ENCODE measurements around the gene ERFE.

Gene ERFE

DNA sequence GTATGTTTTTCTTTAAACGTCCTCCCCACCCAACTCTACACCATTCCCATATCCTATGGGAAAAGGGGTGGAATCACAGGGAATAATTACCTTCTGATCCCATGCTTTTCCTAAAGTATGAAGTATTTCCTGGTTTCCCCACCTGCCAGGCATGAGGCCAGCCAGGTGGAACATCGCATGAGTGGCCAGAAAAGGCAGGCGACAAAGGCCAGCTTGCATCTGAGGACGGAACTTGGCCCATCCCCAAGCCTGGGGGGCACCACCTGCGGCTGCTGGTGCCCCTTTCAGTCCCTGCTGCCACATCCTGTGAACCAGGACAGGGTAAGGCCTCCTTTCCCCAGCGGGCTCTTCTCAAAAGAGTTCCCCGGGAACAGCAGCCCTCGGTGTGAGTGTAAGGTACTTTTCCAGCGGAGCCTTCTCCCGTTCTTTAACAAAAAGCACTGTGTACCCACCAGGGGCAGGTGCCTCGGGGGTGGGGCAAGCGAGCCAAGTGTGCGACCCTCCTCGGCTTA, 1.2 kb upstream of the ERFE start:
- DNase-seq = no peak

DNA sequence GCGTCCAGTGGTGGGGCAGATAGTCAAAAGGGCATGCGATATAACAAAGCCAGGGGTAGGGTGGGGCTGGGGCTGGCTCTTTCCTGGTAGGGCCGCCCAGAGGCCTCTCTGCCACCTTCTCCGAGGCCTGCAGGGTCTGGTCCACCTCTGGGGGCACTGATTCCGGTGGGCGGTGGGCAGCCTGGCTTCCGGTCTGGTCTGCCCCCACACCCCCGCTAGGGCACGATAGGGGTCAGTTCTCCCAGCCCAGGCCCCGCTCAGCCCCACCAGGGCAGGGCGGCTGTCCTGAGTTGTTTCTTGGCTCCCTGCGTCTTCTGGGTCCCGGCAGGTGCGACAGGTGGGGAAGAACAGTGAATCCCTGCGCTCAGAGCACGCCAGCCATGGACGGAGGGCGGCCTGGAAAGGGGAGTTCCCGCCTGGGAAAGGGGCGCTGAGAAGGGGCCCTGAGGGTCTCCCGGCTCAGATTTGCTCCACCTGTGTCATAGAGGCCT, 707 bp upstream of the ERFE start:
- DNase-seq = no peak

GRCh38 chr2:238159071-238159539, 335 bp downstream of the ERFE start:
- DNase-seq = no peak

DNA sequence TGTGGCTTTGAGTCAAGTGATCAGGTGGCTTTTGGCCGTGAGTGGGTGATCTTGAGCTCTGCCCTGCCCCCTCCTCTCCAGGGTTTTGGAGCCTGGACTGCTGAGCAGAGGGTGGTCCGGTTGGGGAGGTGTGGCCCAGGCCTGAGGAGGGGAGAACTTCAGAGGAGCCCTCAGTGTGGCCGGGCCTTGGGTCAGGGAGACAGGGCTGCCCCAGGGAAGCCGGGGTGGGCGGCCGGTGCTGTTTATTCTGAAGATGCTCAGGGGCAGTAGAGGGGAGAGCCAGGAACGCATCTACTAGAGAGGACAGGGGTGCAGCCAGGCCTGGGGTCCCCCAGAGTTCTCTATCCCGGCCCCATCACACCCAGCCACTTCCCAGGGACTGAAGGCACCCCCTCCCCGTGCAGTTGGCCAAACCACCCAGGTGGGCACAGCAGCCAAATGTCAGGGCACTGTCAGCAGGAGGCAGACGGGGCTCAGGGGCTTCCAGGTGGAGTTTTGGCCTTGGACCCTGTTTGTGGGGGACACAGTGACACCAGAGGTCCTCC, 963 bp downstream of the ERFE start:
- no peak for DNase-seq

DNA sequence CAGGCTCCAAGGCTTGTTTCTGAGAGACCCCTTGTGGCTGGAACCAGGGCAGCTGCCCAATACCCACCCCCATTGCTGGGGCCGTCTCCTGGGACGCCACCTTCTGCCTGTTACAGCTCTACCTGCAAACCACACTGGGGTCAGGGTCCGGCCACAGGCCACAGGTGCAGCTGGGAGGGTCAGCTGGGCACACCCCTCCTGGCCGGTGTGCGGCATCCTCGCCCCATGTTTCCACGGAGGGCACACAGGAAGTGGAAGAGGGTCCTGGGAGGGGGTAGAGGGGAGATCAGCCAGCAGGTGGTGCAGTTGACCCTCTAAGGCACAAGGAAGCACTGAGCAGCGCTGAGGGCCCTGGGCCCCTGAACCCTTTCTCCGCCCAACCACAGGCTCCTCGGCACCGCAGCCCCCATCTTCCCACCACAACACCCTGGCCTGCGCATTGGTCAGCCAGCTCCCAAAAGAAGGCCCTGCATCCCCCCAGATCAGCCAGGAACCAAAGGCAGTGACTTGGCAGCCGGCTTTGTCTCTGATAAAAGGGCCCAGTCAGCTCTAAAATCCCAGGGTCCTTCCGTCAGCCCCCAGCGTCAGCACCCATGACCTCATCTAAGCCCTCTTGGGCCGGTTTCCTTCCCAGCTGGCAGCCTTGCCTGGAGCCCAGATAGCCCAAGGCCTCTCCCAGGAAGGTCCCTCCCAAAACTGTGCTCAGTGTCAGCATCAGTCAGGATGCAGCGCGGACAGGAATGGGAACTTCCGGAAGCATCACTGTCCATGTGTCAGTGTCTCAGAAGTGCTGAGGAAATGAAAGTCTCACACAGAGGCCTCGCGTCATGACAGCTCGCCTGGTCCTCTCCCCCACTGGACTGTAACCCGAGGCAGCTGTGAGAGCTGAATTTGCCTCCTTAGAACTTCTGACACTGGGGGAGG, 1.7 kb downstream of the ERFE start:
- no peak for DNase-seq

DNA sequence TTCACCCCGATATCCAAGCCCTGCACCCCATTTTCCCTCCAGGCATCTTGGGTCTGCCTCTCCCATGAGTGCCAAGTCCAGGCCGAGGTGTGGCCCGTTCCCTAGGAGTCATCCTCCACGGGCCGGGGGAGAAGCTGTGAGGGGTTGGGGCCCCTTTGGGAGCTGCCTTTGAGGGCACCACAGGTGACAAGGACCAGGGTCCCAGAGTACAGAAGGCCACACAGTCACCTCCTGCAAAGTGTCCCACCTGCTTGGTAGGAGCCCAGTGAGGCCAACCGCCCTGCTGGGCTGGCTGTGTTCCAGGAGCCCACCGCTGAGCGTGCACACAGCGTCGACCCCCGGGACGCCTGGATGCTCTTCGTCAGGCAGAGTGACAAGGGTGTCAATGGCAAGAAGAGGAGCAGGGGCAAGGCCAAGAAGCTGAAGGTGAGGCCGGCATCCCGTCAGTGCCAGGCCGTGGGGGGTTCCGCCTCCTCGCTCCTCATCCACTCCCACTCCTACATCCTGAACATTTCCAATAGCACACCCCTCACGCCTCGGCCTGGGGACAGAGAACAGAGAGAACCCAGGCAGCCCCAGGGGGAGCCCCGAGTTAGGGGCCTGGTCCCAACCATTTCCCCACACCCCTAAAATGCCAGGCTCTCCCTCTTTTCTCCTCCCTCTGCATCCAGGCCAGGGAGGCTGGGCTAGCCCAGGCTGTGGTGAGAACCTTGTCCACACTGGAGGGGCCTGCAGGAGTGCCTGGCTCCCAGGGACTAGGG, 2.7 kb downstream of the ERFE start:
- DNase-seq = no peak

DNA sequence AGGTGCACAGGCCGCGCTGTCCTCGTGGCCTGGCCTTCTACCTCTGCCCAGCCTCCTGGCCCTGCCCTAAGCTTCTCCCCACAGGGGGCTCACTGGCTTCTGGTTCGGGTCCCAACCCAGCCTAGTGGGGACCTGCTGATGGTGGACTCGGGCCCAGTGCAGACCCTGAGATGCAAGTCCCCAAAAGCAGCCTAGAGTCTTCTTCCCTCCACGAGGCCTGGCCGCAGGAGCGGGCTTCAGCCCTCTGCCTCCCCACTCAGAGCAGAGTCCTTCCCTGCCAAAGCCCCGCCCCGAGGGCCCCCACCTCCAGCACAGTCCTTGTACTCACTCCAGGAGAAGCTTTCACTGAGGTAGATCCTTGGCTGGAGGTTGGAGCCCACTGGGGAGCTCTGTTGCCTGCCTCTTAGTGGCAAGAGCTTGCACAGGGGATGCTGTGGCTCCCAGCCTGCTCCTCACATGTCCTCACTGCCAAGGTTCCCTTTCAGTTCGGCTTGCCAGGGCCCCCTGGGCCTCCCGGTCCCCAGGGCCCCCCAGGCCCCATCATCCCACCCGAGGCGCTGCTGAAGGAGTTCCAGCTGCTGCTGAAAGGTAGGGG, 3.6 kb downstream of the ERFE start:
- no peak for DNase-seq

DNA sequence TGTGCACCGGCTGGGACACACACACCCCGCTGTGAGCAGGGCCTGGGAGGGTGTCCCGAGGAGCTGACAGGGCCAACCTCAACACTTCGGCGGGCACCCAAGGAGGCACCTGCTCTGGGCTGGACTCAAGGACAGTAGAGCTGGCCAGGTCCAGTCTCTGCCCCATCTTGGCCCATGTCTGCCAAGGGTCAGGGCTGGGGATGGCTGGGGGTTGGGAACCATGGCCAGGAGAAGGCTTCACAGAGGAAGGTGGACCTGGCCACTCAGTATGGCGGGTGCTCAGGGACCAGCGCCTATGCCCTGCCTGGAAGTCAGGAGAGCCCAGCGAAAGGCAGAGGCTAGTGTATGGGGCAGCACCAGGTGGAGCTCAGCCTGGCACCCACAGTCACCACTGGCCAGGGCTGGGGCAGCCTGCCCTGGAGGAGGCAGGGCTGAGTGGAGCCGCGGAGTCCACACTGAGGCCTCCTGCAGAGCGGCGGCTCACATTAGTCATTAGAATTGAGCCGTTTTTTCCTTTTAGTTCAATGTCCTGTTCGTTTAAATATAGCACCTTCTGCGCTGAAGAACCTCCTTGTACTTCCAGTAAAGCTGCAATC, 4.2 kb downstream of the ERFE start:
- no peak for DNase-seq

DNA sequence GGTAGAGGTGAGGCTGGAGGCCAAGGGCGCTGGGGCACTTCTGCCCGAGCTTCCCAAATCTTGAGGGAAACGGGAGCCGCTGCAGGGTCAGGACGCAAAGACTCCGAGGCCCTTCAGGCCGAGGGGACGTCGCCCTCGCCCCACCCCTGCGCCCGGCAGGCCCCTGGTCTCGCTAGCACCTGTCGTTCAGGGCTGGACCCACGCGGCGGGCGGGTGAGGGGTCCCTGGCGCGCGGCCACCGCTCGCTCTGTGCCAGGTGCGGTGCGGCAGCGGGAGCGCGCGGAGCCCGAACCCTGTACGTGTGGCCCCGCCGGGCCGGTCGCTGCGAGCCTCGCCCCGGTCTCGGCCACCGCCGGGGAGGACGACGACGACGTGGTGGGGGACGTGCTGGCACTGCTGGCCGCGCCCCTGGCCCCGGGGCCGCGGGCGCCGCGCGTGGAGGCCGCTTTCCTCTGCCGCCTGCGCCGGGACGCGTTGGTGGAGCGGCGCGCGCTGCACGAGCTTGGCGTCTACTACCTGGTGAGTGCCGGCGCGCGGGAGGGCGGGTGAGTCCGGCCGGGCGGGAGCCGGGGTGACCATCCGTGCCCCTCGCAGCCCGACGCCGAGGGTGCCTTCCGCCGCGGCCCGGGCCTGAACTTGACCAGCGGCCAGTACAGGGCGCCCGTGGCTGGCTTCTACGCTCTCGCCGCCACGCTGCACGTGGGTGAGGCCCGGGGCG, 4.9 kb downstream of the ERFE start:
- DNase-seq = no peak

DNA sequence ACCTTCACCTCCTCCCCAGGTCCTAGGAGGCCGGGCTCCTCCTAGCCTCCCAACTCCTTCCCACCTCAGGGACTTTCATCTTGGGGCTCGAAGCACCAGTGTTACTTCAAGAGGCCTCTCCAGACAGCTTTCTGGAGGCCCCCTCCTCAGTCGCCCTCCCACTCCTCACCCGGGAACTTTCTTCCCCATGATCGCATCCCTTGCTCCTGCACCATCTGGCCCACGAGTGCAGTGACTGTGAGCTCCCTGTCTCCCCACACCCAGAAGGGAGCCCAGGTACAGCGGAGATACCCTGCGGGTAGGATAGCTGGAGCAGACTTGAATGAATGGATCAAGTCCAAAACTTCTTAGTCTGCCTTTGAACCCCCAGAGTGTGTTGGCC, 6.1 kb downstream of the ERFE start:
- DNase-seq = no peak

GRCh38 chr2:238165288-238165921, 6.6 kb downstream of the ERFE start:
- no peak for DNase-seq

- DNase-seq = no peak
Measured at GRCh38 chr2:238166391-238167343, 7.9 kb downstream of the ERFE start.

GRCh38 chr2:238167344-238167715, 8.6 kb downstream of the ERFE start:
- DNase-seq = no peak

- DNase-seq = no peak
Measured at GRCh38 chr2:238167761-238168160, 9.0 kb downstream of the ERFE start.

DNA sequence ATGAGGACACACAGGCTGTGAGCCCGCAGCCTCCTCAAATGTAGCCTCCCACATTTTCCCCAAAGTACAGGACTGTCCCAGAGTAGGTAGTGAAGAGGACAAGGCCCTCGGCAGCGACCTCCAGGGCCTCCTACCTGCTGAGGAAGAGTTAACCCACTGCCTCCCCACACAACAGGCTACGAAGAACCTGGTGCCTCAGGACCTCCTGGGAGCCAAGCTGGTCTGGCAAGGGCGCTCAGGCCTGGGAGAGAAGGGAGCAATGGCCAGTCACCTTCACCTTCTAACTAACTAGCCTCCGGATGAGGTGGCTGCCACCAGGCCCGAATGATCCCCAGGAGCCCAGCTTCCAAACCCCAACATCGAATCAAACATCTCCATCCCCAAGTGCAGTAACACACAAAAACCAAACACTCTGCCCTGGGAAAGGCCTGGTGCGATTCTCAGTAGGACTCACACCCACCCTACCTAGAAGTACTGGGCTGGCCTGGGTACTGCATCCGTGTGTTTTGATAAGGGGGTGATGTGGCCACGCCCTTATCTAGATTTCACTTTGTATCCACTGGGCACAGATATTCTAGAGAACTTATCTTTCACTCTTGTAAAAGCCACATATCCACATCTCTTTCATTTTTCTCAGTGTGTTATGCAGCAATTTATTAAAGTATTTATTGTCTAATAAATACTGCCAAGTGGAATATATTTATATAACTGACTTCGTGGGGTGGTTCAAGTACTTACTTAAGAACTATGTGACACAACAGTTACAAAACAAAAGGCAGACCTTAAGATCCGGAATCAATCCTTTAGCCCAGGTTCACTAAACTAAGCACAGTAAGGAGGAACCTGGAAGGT, 9.7 kb downstream of the ERFE start:
- DNase-seq = no peak

GRCh38 chr2:238169048-238169707, 10.4 kb downstream of the ERFE start:
- peak; percentile 25 for DNase-seq

- DNase-seq = peak; percentile 56
Measured at GRCh38 chr2:238169708-238170251, 11.0 kb downstream of the ERFE start.

- DNase-seq = no peak
Measured at GRCh38 chr2:238170386-238171071, 11.8 kb downstream of the ERFE start.
